K562 (cell line): ENCODE data around the gene SLC35D2. TPM values are rescaled to one million over a fixed set of nuclear protein-coding genes. Genes with fewer than 3 reads are reported as not detected.

ENCODE experiments used
- ARID4B ChIP-seq: sonication (generic); formaldehyde crosslinking; IDR thresholded peaks from 2 replicates; pipeline ENCODE4 v1.8.0; 2022; ENCODE audit warnings: mild to moderate bottlenecking, missing genetic modification reagents
- ASH1L ChIP-seq: fragments of 450-650 bp; IDR thresholded peaks from 2 replicates; pipeline ENCODE4 v1.6.1; 2018; ENCODE audit warnings: borderline replicate concordance, mild to moderate bottlenecking, low read depth; ENCODE audit not compliant: partially characterized antibody
- BRF2 ChIP-seq: IDR thresholded peaks from 3 replicates; pipeline ENCODE4 v1.6.1; 2011; ENCODE audit warnings: borderline replicate concordance, mild to moderate bottlenecking; ENCODE audit not compliant: insufficient read length, insufficient read depth
- GATAD2B ChIP-seq: fragments of 450-650 bp; IDR thresholded peaks from 2 replicates; pipeline ENCODE4 v1.6.1; 2017; ENCODE audit warnings: mild to moderate bottlenecking, borderline replicate concordance
- HINFP ChIP-seq: fragments of 450-650 bp; conservative IDR thresholded peaks from 2 replicates; pipeline ENCODE4 v1.6.1; 2016; ENCODE audit warnings: missing genetic modification characterization, low read depth, mild to moderate bottlenecking, control low read depth, missing compliant biosample characterization
- IRF1 ChIP-seq: sonication (generic); formaldehyde crosslinking; IDR thresholded peaks from 2 replicates; pipeline ENCODE4 v1.8.0; 2022; ENCODE audit warnings: missing genetic modification reagents, mild to moderate bottlenecking, borderline replicate concordance
- MTA3 ChIP-seq: fragments of 450-650 bp; formaldehyde crosslinking; IDR thresholded peaks from 2 replicates; pipeline ENCODE4 v1.6.1; 2017; ENCODE audit warnings: mild to moderate bottlenecking, borderline replicate concordance
- NRF1 ChIP-seq, 2 experiments: fragments of 450-650 bp; IDR thresholded peaks in 1 of 2; conservative IDR thresholded peaks in 1 of 2; 2 replicates each; pipeline ENCODE4 v1.6.1; 2014; ENCODE audit warnings: mild to moderate bottlenecking in 2 of 2
- PHF20 ChIP-seq: fragments of 450-650 bp; IDR thresholded peaks from 2 replicates; pipeline ENCODE4 v1.6.1; 2018; ENCODE audit not compliant: partially characterized antibody
- THRA ChIP-seq: fragments of 450-650 bp; IDR thresholded peaks from 2 replicates; pipeline ENCODE4 v1.6.1; 2017; ENCODE audit warnings: mild to moderate bottlenecking, moderate library complexity
- ZBTB2 ChIP-seq: fragments of 450-650 bp; IDR thresholded peaks from 2 replicates; pipeline ENCODE4 v1.6.1; 2016; ENCODE audit warnings: antibody characterized with exemption
- ZKSCAN1 ChIP-seq: fragments of 150-350 bp; IDR thresholded peaks from 2 replicates; pipeline ENCODE4 v1.6.1; 2016; ENCODE audit warnings: low read depth, low read length
- ZNF347 ChIP-seq: fragments of 450-650 bp; formaldehyde crosslinking; IDR thresholded peaks from 2 replicates; pipeline ENCODE4 v1.4.0; 2020; ENCODE audit warnings: low read depth, mild to moderate bottlenecking, moderate library complexity
- ZNF395 ChIP-seq: fragments of 200-800 bp; sonication (Bioruptor generic); IDR thresholded peaks from 2 replicates; pipeline ENCODE4 v1.6.1; 2017; ENCODE audit warnings: missing genetic modification characterization, missing compliant biosample characterization
- polyA plus RNA-seq, 8 experiments: library from polyadenylated mRNA; depleted of rRNA in 4 of 8; stranded (reverse) in 5 of 8; unstranded in 3 of 8; fragments of >200 nt; fragmentation: Nextera tagmentation in 2 of 8; fragmentation: Illumina TruSeq in 1 of 8; extraction: Ambion mirVana in 2 of 8; extraction: Trizol in 1 of 8; gene quantifications; 2 replicates each; pipeline versions ENCODE4 v1.2.1 to v1.2.3, GENCODE V29; 2011 to 2014; ENCODE audit warnings: inconsistent platforms in 1 of 8, missing spikeins in 1 of 8
- total RNA-seq, 7 experiments: library from RNA; depleted of rRNA in 6 of 7; stranded (reverse); fragments of >200 nt in 6 of 7; fragmentation: Illumina TruSeq in 2 of 7; extraction: Trizol in 2 of 7; gene quantifications; 2 replicates each; pipeline versions ENCODE4 v1.2.1 to v1.2.3, GENCODE V29; 2011 to 2021; ENCODE audit warnings: low replicate concordance in 1 of 7

Gene SLC35D2
- total and polyA plus RNA-seq, 9 of the 15 experiments (the other 6 are each of a cell fraction or from before 2014, with no cell fraction given) = 2.9 to 14.9 (median 11.7) TPM

- TF ChIP-seq ARID4B (CRISPR knock-in tag) (peak; percentile 90), ASH1L (no peak), BRF2 (no peak), IRF1 (CRISPR knock-in tag) (peak; percentile 40; the same call in 1 of the 2 replicates), ZBTB2 (no peak), GATAD2B (no peak), THRA (no peak), PHF20 (peak; percentile 61), NRF1 (conservative IDR thresholded peaks at IDR 0.05 in 1 of 2, IDR thresholded peaks at IDR 0.05 in 1 of 2) (peak; percentile 24 to 50; a peak in 2 of 4 replicates), HINFP (tag) (no peak), MTA3 (peak; percentile 46; the same call in 1 of the 2 replicates), ZKSCAN1 (no peak), ZNF395 (CRISPR knock-in tag) (peak; percentile 59; the same call in 1 of the 2 replicates), ZNF347 (CRISPR knock-in tag) (no peak)
Measured at GRCh38 chr9:96417051-96417586, 33.6 kb upstream of the SLC35D2 start (continued).
